HFFc6 (cell line): ENCODE results near the gene LPCAT2. TPM values are rescaled to one million over a fixed set of nuclear protein-coding genes. Genes with fewer than 3 reads are reported as not detected.

ENCODE experiments used
- DNase-seq: peaks from one replicate; pipeline ENCODE4 v3.0.0-alpha.2; 2018
- H3K27ac Mint-ChIP-seq: 2 replicates; pipeline ENCODE4 v1.8.0; 2020; ENCODE audit warnings: mild to moderate bottlenecking, mixed read lengths
- H3K27me3 Mint-ChIP-seq: 2 replicates; pipeline ENCODE4 v1.8.0; 2021; ENCODE audit warnings: mild to moderate bottlenecking, moderate library complexity, mixed read lengths; ENCODE audit not compliant: insufficient read depth
- H3K36me3 Mint-ChIP-seq: 2 replicates; pipeline ENCODE4 v1.8.0; 2021; ENCODE audit warnings: low read depth, mixed read lengths
- H3K4me1 Mint-ChIP-seq: 2 replicates; pipeline ENCODE4 v1.8.0; 2020; ENCODE audit warnings: low read depth, mixed read lengths
- H3K4me3 Mint-ChIP-seq: 2 replicates; pipeline ENCODE4 v1.8.0; 2020; ENCODE audit warnings: mild to moderate bottlenecking, moderate library complexity, mixed read lengths
- H3K9me3 Mint-ChIP-seq: 2 replicates; pipeline ENCODE4 v1.8.0; 2020; ENCODE audit warnings: mild to moderate bottlenecking, mixed read lengths
- CTCF ChIP-seq: fragments of 200-600 bp; sonication (generic); IDR thresholded peaks from 2 replicates; pipeline ENCODE4 v1.5.0; 2021; ENCODE audit warnings: antibody characterized with exemption, mild to moderate bottlenecking
- total RNA-seq, 6 experiments: library from RNA; stranded (reverse); fragmentation: NEBNext Ultra II Directional; extraction: Animal tissue kit (Norgen Biotek cat#: 25700); gene quantifications; 2 replicates in 1 of 6; 3 replicates in 5 of 6; pipeline ENCODE4 v1.2.3, GENCODE V29; 2021

The LPCAT2 gene
- total RNA-seq, 6 experiments from 2014 or later: 22.3 to 36.1 (median 27.5) TPM

DNA sequence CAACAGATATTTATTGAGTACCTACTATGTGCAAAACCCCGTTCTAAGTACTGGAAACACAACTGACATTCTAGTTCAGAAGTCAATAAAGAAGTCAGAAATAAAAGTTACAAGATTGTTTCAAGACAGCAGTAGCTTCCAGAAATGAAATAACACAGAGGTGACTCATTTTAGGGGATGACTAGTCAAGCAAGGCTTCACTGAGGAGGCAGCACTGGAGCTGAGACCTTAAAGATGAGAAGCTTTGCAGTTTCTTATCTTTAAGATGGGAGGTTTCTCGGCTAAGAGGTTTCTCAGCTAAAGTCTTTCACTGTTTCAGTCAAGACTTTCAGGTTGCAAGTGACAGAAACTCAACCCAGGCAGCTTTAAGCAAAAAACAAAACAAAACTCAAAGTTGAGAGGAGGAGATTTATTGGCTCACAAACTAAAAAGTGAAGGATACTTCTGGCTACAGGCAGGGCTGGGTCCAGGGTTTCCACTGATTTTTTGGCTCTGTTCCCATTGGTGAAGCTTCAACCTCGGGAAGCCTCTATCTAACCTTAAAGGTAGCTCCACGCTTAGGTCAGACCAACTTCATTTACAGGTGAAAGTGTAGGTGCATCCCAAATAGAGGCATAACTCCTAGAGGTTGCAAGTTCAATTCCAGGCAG, 37.3 kb upstream of the LPCAT2 start:
- TF ChIP-seq CTCF: no peak
- Mint-ChIP-seq H3K4me3 (peak overlapping the region; percentile 70), H3K4me1 (peaks cover 75% of the 10 kb centered on the region), H3K27ac (peak overlapping the region; percentile 85), H3K27me3 (no peaks in the 10 kb centered on the region; the same call in 1 of the 2 replicates), H3K36me3 (no peaks in the 10 kb centered on the region), H3K9me3 (no peaks in the 10 kb centered on the region)
- peak; percentile 91 for DNase-seq

GRCh38 chr16:55473587-55473986, 35.3 kb upstream of the LPCAT2 start:
- Mint-ChIP-seq H3K4me3 (no peak overlapping the region), H3K27ac (no peak overlapping the region; the same call in none of the 2 replicates), H3K4me1 (peaks cover 93% of the 10 kb centered on the region), H3K36me3 (no peaks in the 10 kb centered on the region), H3K9me3 (no peaks in the 10 kb centered on the region), H3K27me3 (no peaks in the 10 kb centered on the region; the same call in 1 of the 2 replicates)
- no peak for TF ChIP-seq CTCF
- no peak for DNase-seq

- Mint-ChIP-seq H3K9me3 (no peaks in the 10 kb centered on the region), H3K27me3 (no peaks in the 10 kb centered on the region; the same call in 1 of the 2 replicates), H3K36me3 (0 out of 2 replicates have a peak, but pooled peaks cover 4% of the 10 kb centered on the region), H3K4me3 (no peak overlapping the region), H3K4me1 (peaks cover 89% of the 10 kb centered on the region), H3K27ac (no peak overlapping the region)
- TF ChIP-seq CTCF: no peak
- no peak for DNase-seq
These were observed 34.1 kb upstream of the LPCAT2 start for GRCh38 chr16:55474821-55475220.

DNA sequence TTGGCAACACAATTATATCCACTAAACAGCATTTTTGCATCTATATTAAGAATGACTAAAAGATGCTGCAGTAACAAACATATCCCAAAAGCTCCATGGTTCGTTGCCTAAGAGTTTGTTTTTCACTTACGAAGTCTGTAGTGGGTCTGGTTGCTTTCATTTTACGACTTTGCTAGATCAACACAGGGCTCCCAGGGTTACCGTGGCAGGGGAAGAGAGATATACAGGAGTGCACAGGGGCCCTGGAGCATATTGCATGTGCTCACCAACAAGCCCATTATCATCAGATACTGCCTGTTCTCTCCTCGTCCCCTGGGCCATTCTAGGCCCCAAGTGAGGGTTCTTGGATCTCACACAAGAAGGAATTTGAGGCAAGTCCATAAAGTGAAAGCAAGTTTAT, 33.0 kb upstream of the LPCAT2 start:
- H3K4me1 Mint-ChIP-seq: peaks cover 83% of the 10 kb centered on the region

More for the DNA sequence above, 33.0 kb upstream of the LPCAT2 start:
- Mint-ChIP-seq H3K27me3 (no peaks in the 10 kb centered on the region; the same call in 1 of the 2 replicates), H3K9me3 (no peaks in the 10 kb centered on the region), H3K36me3 (0 out of 2 replicates have a peak, but pooled peaks cover 4% of the 10 kb centered on the region), H3K4me3 (peak overlapping the region; percentile 57), H3K27ac (peak overlapping the region; percentile 56)
- no peak for DNase-seq
- no peak for TF ChIP-seq CTCF
